GM12864 (cell line): ENCODE data around the gene EFHC1.
A peak's percentile ranks its signal among the peaks of the same experiment; 100 is the strongest.

ENCODE experiments used
- DNase-seq: peaks from one replicate; pipeline ENCODE4 v3.0.0-alpha.2; 2011; ENCODE audit warnings: low read depth
- H3K4me3 ChIP-seq: 2 replicates; pipeline ENCODE4 v1.5.1; 2011; ENCODE audit warnings: mild to moderate bottlenecking, low read depth, low read length, control low read depth
- TF ChIP-seq, protein P1 (sequence below): IDR thresholded peaks from 2 replicates; pipeline ENCODE4 v1.5.1; 2011; ENCODE audit warnings: low read depth, mild to moderate bottlenecking, moderate library complexity, low read length, control low read depth, inconsistent platforms; ENCODE audit errors: missing control alignments

Gene EFHC1

DNA sequence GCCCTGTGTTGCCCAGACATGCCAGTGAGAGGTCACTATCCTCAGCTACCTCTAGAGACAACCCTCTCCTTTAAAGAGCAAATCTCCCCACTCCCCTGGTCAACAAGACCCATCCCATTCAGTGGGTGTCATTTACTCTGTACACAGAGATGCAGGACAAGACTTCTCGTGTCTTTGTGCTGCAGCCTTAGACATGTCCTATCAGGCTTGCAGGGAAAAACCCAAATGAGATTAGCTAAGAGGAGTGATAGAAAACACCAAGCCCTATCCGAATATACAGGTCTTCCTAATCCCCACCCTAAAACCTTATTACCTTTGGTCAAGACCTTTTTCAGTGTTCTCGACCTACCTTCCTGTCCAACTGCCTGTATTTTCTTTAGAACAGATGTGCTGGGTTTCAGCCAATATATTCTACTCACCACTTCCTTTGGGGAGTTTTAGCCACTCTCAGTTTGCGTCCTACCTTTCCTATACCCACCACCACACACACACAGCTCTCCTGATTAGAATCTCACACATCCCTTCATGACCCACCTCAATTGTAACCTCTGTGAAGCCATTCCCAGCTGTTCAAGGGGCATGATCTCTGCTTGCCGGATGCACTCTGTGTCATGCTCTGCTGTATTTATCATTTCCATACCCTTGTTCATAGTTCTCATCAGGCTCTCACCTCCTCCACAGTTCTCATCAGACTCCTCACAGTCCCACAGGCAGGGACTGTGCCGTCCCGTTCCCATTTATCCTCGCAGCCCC lies 117.0 kb downstream of the EFHC1 start:
- H3K4me3 ChIP-seq: no peak overlapping the region; the same call in 1 of the 2 replicates
- DNase-seq: peak; percentile 78
- TF ChIP-seq, protein P1, sequence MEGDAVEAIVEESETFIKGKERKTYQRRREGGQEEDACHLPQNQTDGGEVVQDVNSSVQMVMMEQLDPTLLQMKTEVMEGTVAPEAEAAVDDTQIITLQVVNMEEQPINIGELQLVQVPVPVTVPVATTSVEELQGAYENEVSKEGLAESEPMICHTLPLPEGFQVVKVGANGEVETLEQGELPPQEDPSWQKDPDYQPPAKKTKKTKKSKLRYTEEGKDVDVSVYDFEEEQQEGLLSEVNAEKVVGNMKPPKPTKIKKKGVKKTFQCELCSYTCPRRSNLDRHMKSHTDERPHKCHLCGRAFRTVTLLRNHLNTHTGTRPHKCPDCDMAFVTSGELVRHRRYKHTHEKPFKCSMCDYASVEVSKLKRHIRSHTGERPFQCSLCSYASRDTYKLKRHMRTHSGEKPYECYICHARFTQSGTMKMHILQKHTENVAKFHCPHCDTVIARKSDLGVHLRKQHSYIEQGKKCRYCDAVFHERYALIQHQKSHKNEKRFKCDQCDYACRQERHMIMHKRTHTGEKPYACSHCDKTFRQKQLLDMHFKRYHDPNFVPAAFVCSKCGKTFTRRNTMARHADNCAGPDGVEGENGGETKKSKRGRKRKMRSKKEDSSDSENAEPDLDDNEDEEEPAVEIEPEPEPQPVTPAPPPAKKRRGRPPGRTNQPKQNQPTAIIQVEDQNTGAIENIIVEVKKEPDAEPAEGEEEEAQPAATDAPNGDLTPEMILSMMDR: no peak

DNA sequence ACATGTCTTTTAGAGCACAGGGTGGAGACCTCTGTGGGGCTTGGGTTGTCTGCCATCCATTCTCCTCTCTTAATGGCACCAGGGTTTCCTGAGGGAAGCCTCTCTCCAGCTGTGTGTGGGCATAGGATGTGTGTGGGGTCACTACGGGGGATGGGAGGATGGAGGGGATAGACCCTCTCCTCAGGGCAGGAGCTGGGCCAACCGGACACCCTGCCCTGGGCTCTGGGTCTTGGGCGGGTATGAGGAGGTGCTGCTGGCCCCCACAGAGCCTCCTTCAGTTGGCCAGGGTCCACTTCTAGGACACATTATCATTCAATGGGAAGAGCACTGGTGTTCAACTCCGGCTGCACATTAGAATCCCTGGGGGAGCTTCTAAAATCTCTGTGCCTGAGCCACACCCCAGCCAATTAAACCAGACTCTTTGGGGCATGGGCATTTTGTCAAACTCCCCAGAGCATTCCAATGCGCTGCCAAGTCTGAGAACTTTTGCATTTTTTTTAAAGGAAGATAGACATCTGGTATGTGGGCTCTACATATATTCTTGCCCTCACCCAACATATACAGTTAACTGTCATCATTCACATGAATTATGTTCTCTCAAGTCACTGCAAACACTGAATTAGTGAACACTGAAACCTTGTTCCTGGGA lies 118.2 kb downstream of the EFHC1 start:
- TF ChIP-seq, protein P1: no peak
- H3K4me3 ChIP-seq: no peak overlapping the region
- DNase-seq: no peak

DNA sequence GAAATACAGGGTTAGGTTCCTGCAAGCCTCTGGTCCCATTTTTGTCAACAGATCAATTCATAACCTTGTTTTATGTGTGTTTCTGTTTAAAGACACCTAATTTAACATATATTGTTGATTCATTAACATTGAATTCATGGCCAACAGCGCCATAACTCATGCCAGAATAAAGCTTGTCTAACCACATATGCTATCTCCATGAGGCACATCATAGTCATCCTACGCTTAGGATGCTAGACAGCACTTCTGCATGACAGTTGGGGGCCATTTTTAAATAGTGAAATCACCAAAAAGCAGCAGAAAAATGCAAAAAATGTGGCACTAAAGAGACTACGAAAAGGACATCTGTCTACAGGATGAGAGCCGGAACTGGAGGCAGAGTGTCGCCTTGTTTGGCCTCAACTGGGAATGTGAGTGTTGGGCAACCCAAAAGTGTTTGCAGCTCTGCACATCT lies 118.8 kb downstream of the EFHC1 start:
- H3K4me3 ChIP-seq: no peak overlapping the region
- TF ChIP-seq, protein P1: no peak
- no peak for DNase-seq

DNA sequence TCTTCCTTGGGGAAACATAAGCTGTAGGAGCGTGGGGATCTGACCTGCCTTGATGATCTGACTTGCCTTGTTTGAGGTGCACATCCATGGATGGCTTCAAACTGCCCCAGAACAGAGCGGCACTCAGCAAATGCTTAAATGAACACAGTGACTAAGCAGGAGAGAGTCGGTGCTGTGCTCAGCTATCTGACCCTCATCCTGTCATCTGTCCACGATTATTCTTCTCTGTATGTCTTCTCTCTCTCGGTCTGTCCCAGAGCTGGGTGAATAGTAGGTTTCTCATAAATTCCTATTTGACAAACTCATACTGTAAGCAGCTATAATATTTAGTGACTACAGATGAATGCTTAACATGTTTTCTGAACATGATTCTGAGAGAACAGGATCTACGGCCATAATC lies 119.5 kb downstream of the EFHC1 start:
- no peak for DNase-seq
- no peak overlapping the region for H3K4me3 ChIP-seq
- TF ChIP-seq, protein P1: no peak

DNA sequence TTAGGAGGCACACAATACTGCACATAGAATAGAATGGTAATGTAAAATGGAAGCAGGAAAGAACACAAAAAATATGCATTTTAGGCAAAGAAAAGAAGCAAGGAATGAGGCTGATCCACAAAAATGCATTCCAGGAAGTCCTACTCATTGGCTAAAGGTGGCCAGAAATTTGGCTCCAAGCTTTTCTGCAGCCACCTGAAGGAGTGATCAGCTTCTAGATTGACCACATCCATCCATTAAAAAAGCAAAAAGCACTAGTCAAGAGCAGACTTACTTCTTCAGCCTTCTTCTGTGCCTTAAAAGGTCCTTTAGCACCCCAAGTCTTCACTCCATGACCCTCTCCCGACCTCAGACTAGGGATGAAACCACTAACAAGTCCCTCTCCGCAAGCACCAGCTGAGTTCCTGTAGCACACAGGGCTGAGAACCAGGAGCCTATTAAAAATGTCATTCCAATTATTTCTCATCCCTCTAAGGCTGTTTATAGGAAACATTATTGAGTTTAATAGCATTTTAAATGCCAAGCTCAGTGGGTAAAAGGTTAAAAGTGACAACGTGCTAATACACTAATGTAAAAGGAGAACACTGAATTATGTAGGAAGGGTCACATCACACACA lies 120.3 kb downstream of the EFHC1 start:
- H3K4me3 ChIP-seq: no peak overlapping the region
- TF ChIP-seq, protein P1: no peak
- no peak for DNase-seq

DNA sequence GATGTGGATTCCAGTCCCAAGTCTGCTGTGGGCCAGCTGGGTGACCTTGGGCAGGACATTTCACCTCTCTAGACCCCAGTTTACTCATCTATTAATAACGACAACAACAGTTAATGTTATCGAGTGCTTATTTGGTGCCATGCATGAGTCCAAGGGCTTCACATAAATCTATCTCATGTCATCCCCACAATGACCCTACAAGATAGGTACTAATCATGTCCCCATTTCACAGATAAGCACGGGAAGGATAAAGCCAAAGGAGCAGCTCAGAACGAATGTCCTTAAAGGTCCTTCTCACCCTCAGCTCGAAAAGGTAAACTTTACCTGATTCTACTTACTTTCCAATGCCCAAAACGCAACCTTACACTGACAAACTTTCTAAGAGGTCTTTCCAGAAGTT lies 121.0 kb downstream of the EFHC1 start:
- TF ChIP-seq, protein P1: no peak
- no peak overlapping the region for H3K4me3 ChIP-seq
- no peak for DNase-seq

DNA sequence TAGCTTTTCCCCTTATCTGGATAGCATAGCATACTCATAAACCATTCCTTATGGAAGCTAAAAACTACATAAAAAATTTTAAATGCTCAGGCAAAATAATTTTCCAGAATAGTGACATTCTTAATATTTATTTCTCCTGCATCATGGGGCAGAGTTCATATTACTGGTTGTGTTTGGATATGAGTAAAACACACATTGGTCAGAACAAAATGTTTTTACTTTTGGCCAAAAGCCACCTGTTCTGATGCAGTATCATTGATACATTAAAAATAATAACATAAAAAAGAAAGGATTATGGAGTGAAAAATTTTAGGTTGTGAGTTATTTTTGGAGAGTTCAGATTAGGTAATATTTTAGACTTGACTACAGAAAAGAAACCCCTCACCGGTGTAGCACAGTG lies 123.1 kb downstream of the EFHC1 start:
- TF ChIP-seq, protein P1: no peak
- H3K4me3 ChIP-seq: no peak overlapping the region
- DNase-seq: no peak
